T-helper 2 cell treated with Interferon-gamma antibody and Interleukin-4, amounts not matched to agents 100 ng/mL and 5 ng/mL, for 36 hours (primary cell): ENCODE results near the gene RPL19. TPM values are rescaled to one million over a fixed set of nuclear protein-coding genes. Genes with fewer than 3 reads are reported as not detected.
"Not testable (repeated sequence)": the region's sequence is repeated elsewhere in the genome, so short reads cannot be mapped to it uniquely, and the experiment has no call there.

Experiments
- intact Hi-C: fragments of 100-400 bp; cut with micrococcal nuclease; formaldehyde crosslinking; loops from one replicate; pipeline ENCODE4 v1.15.1; 2023
- total RNA-seq: library from RNA; stranded (reverse); gene quantifications from 2 replicates; pipeline ENCODE4 v1.2.3, GENCODE V29; 2022

RPL19 gene
- total RNA-seq, 1 donor from 2014 or later = 1,964 TPM

DNA sequence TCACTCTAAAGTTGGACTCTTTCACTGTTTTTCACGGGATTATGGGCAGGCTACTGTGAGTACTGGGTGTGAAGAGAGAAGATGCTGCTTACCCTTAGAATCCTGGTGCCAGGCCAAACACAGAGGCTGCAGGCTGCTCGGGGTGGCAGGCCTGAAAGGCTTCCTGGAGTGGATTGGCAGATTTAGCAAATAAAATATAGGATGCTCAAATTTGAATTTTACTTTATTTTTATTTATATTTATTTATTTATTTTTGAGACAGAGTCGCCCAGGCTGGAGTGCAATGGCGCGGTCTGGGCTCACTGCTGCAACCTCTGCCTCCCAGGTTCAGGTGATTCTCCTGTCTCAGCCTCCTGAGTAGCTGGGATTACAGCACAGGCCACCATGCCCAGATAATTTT is 40.5 kb downstream of the RPL19 start:
- intact Hi-C loops = loop anchor here (5.0 kb wide), 1 partner anchor 258 kb away; no protein-coding TSS in a partner anchor

DNA sequence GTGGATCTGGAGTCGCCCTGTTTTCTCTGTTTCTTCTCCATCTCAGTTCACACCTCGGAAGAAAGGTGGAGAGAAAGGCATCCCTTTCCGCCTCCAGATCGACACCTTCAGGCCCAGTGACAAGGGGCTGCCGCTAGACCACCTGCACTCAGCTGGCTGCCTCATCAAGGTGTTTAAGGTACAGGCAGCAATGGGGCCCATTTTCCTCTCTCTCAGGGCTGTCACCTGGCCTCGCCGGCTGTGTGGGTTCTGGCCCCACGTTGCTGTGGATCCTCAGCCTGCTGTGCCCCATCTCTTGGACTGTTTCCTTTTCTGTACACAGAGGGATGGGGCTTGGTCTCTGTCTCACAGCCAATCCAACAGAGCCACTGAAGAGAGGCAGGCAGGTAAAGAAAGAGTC is 43.1 kb downstream of the RPL19 start:
- intact Hi-C loops = loop anchor here (5.0 kb wide), 1 partner anchor 261 kb away; no protein-coding TSS in a partner anchor

- intact Hi-C loops = loop anchor here (1.0 to 5.0 kb wide), 3 partner anchors 37 to 262 kb away; no protein-coding TSS in a partner anchor
Observed at GRCh38 chr17:39244016-39244599, 44.0 kb downstream of the RPL19 start.

DNA sequence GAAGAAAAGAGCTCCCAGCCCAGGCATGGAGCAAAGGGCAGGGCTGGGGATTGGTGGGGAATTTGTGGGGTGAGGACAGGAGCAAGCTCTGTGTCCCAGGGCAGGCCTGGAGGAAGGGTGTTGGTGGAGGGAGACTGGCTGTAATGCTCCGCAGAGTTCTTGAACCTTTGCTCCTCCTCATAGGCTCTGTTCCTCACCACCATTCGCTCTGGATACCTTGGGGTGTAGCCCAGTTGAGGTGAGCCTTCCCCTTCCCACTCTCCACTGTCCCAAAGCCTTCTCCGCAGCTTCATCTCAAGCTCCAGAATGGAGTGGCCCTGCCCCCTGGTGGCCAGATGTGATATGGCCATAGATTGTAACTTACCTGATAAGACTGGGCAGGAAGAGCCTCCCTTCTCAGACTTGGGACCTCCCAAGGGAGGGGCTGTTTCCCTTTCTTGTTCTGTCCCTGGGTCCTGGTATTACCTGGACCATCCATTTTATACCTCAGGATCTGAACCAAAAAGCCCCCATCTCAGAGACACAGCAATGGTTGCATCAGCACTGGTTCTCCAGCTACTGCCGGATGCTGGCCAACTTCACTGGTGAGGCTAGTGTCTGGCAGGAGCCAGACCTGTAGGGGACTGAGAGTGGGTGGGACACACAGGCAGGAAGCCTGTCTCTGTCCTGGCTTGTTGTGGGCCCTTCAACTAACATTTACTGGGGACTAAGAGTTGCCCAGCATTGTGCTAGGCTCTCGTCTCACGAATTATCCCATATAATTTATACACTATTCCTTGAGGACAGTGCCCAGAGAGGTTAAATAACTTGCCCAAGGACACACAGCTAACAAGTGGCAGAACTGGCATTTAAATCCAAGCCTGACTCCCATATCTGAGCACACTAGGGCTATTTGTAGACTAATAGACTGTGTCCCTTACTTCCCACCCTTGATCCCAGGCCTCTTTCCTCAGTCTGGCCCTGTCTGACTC is 44.8 kb downstream of the RPL19 start:
- intact Hi-C loops = loop anchor here (1.0 to 5.0 kb wide), 3 partner anchors 38 to 263 kb away; no protein-coding TSS in a partner anchor

- intact Hi-C loops = no loop called here
Observed at GRCh38 chr17:39246274-39246673, 46.2 kb downstream of the RPL19 start.

GRCh38 chr17:39250076-39250475 is 50.0 kb downstream of the RPL19 start:
- intact Hi-C loops = not testable (repeated sequence)

- intact Hi-C loops = no loop called here
Observed at GRCh38 chr17:39251997-39252396, 51.9 kb downstream of the RPL19 start.

- intact Hi-C loops = no loop called here
Observed at GRCh38 chr17:39252788-39253460, 52.8 kb downstream of the RPL19 start.

Other genes with a start within 250 kb of the RPL19 start
- not detected in 2 replicates for gene FBXO47, start 232.9 kb upstream of the RPL19 start, total RNA-seq
- 0.80 and 0.98 TPM in 2 replicates for gene PLXDC1, start 48.6 kb upstream of the RPL19 start, total RNA-seq
- gene ARL5C, start 34.1 kb upstream of the RPL19 start, total RNA-seq = not detected in 2 replicates
- 19.0 and 19.2 TPM in 2 replicates for gene CACNB1, start 2.6 kb upstream of the RPL19 start, total RNA-seq
- not detected in 2 replicates for gene STAC2, start 25.7 kb downstream of the RPL19 start, total RNA-seq
- 12.0 and 12.9 TPM in 2 replicates for gene FBXL20, start 201.3 kb downstream of the RPL19 start, total RNA-seq